Uterus (tissue), 2 donors: ENCODE data around the gene RUFY3.

ENCODE experiments used
- CTCF ChIP-seq, 4 experiments: fragments of 200-600 bp in 2 of 4; fragments of 450-650 bp in 2 of 4; sonication (generic) in 2 of 4; IDR thresholded peaks; one replicate each; pipeline ENCODE4 v1.5.1; 2016 to 2019; ENCODE audit warnings: antibody characterized with exemption in 4 of 4, mild to moderate bottlenecking in 2 of 4, moderate library complexity in 1 of 4
- POLR2A ChIP-seq, 2 donors: fragments of 450-650 bp; IDR thresholded peaks; one replicate each; pipeline ENCODE4 v1.6.1; 2016; ENCODE audit warnings: antibody characterized with exemption in 2 of 2, mild to moderate bottlenecking in 1 of 2, moderate library complexity in 1 of 2

- TF ChIP-seq CTCF (IDR thresholded peaks at IDR 0.05) (no peak), POLR2A (IDR thresholded peaks at IDR 0.05) (no peak)
Measured at GRCh38 chr4:70808151-70808550, 86.4 kb downstream of the RUFY3 start.
